ENCODE data around the gene FAM50A. TPM values are rescaled to one million over a fixed set of nuclear protein-coding genes. Genes with fewer than 3 reads are reported as not detected.

FAM50A gene
- polyA plus RNA-seq, 1 of the 3 experiments (the other 2 are of a cell fraction): 86.0 TPM

DNA sequence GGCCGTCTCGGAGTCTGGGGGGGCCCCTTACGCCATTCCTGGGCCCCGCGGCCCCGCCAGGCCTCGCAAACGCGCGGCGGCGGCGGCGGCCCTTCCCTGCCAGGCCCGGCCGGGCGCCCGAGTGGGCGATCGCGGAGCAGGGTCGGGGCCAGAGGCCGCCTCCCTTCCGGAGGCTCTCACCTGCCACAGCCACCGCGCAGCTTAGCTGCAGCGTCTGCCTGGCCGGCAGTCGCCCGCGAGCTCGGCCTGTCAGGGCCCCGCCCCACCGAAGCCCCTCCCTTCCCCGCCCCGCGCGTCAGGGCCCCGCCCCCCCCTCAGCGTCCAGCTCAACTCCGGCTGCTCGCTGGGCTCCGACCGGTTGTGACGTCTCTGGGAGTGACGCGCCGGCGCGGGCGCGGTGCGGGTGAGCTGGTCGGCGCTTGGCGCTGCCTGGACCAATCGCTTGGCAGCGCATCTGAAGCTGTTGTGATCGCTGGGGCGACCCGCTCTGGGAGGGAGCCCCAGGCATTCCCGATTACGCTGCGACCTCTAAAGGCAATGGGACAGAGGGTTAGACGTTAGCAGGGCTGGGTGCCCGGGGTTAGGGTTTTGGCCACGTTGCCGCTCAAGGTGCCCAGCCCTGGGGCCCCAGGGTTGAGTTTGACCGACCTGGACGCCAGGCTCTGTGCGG lies 46.6 kb downstream of the FAM50A start, which contains the start of gene SLC10A3 (continued):
- TF ChIP-seq, protein P1, sequence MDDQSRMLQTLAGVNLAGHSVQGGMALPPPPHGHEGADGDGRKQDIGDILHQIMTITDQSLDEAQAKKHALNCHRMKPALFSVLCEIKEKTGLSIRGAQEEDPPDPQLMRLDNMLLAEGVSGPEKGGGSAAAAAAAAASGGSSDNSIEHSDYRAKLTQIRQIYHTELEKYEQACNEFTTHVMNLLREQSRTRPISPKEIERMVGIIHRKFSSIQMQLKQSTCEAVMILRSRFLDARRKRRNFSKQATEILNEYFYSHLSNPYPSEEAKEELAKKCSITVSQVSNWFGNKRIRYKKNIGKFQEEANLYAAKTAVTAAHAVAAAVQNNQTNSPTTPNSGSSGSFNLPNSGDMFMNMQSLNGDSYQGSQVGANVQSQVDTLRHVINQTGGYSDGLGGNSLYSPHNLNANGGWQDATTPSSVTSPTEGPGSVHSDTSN (IDR thresholded peaks at IDR 0.05): peak; percentile 25; the same call in 1 of the 2 replicates
- TF ChIP-seq EP300 (IDR thresholded peaks at IDR 0.05; ENCODE audit: borderline replicate concordance in 1 of 2, low read depth in 1 of 2, low read length in 1 of 2) (no peak), CHD2 (IDR thresholded peaks at IDR 0.05; ENCODE audit: low read length, partially characterized antibody) (no peak), FOXJ3 (CRISPR knock-in tag; IDR thresholded peaks at IDR 0.05) (no peak), RAD21 (IDR thresholded peaks at IDR 0.05; ENCODE audit: low read length) (peak; percentile 34), SMC3 (IDR thresholded peaks at IDR 0.05; ENCODE audit: low read depth, low read length) (no peak), NFIC (IDR thresholded peaks at IDR 0.05; ENCODE audit: borderline replicate concordance) (no peak), TCF12 (IDR thresholded peaks at IDR 0.05) (no peak), TEAD4 (IDR thresholded peaks at IDR 0.05; ENCODE audit: borderline replicate concordance, insufficient read depth) (no peak), TAF1 (IDR thresholded peaks at IDR 0.05; ENCODE audit: borderline replicate concordance, low read depth, low read length) (peak; percentile 75; the same call in 1 of the 2 replicates), SIN3A (IDR thresholded peaks at IDR 0.05; ENCODE audit: borderline replicate concordance, low read depth, low read length) (peak; percentile 3; the same call in 1 of the 2 replicates), EZH2phosphoT487 (IDR thresholded peaks at IDR 0.05; ENCODE audit: borderline replicate concordance, low read depth) (no peak), JUND (IDR thresholded peaks at IDR 0.05) (no peak)
- TF ChIP-seq, protein P2, sequence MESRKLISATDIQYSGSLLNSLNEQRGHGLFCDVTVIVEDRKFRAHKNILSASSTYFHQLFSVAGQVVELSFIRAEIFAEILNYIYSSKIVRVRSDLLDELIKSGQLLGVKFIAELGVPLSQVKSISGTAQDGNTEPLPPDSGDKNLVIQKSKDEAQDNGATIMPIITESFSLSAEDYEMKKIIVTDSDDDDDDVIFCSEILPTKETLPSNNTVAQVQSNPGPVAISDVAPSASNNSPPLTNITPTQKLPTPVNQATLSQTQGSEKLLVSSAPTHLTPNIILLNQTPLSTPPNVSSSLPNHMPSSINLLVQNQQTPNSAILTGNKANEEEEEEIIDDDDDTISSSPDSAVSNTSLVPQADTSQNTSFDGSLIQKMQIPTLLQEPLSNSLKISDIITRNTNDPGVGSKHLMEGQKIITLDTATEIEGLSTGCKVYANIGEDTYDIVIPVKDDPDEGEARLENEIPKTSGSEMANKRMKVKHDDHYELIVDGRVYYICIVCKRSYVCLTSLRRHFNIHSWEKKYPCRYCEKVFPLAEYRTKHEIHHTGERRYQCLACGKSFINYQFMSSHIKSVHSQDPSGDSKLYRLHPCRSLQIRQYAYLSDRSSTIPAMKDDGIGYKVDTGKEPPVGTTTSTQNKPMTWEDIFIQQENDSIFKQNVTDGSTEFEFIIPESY (IDR thresholded peaks at IDR 0.05; ENCODE audit: borderline replicate concordance, low read depth): no peak
- TF ChIP-seq, protein P3, sequence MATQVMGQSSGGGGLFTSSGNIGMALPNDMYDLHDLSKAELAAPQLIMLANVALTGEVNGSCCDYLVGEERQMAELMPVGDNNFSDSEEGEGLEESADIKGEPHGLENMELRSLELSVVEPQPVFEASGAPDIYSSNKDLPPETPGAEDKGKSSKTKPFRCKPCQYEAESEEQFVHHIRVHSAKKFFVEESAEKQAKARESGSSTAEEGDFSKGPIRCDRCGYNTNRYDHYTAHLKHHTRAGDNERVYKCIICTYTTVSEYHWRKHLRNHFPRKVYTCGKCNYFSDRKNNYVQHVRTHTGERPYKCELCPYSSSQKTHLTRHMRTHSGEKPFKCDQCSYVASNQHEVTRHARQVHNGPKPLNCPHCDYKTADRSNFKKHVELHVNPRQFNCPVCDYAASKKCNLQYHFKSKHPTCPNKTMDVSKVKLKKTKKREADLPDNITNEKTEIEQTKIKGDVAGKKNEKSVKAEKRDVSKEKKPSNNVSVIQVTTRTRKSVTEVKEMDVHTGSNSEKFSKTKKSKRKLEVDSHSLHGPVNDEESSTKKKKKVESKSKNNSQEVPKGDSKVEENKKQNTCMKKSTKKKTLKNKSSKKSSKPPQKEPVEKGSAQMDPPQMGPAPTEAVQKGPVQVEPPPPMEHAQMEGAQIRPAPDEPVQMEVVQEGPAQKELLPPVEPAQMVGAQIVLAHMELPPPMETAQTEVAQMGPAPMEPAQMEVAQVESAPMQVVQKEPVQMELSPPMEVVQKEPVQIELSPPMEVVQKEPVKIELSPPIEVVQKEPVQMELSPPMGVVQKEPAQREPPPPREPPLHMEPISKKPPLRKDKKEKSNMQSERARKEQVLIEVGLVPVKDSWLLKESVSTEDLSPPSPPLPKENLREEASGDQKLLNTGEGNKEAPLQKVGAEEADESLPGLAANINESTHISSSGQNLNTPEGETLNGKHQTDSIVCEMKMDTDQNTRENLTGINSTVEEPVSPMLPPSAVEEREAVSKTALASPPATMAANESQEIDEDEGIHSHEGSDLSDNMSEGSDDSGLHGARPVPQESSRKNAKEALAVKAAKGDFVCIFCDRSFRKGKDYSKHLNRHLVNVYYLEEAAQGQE (IDR thresholded peaks at IDR 0.05; ENCODE audit: low read depth, low read length): no peak
- TF ChIP-seq, protein P4, sequence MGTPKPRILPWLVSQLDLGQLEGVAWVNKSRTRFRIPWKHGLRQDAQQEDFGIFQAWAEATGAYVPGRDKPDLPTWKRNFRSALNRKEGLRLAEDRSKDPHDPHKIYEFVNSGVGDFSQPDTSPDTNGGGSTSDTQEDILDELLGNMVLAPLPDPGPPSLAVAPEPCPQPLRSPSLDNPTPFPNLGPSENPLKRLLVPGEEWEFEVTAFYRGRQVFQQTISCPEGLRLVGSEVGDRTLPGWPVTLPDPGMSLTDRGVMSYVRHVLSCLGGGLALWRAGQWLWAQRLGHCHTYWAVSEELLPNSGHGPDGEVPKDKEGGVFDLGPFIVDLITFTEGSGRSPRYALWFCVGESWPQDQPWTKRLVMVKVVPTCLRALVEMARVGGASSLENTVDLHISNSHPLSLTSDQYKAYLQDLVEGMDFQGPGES (IDR thresholded peaks at IDR 0.05; ENCODE audit: low read depth, low read length): no peak
